Measurements from ENCODE around the gene STAC3.

The STAC3 gene

GRCh38 chr12:57203201-57203600 is 47.8 kb downstream of the STAC3 start:
- no peak for DNase-seq (ENCODE audit: low read depth)
- H3K4me3 ChIP-seq (ENCODE audit: control insufficient read depth, low read depth, low read length): no peak overlapping the region
- no peak for TF ChIP-seq CTCF (IDR thresholded peaks at IDR 0.05; ENCODE audit: control insufficient read depth, insufficient read depth, low read depth, low read length, missing control alignments)

DNA sequence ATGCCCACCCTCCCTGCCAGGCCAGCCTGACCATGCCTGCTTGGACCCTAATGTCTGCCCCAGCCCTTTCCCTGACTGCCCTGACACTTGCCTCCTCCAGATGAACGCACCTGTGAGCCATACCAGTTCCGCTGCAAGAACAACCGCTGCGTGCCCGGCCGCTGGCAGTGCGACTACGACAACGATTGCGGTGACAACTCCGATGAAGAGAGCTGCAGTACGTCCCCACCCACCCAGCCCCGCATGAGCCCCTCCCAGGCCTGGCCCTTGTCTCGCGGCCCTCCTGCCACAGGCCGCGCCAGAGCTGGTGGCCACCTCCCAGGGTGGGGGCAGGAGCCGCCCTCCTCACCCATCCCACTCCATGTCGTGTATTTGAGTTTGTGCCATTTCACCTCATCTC is 48.7 kb downstream of the STAC3 start:
- DNase-seq (ENCODE audit: low read depth): no peak
- no peak overlapping the region for H3K4me3 ChIP-seq (ENCODE audit: control insufficient read depth, low read depth, low read length)
- no peak for TF ChIP-seq CTCF (IDR thresholded peaks at IDR 0.05; ENCODE audit: control insufficient read depth, insufficient read depth, low read depth, low read length, missing control alignments)

GRCh38 chr12:57201631-57202030 is 49.4 kb downstream of the STAC3 start:
- no peak for TF ChIP-seq CTCF (IDR thresholded peaks at IDR 0.05; ENCODE audit: control insufficient read depth, insufficient read depth, low read depth, low read length, missing control alignments)
- H3K4me3 ChIP-seq (ENCODE audit: control insufficient read depth, low read depth, low read length): no peak overlapping the region
- DNase-seq (ENCODE audit: low read depth): no peak

GRCh38 chr12:57201219-57201618 is 49.8 kb downstream of the STAC3 start:
- H3K4me3 ChIP-seq (ENCODE audit: control insufficient read depth, low read depth, low read length): no peak overlapping the region
- TF ChIP-seq CTCF (IDR thresholded peaks at IDR 0.05; ENCODE audit: control insufficient read depth, insufficient read depth, low read depth, low read length, missing control alignments): no peak
- no peak for DNase-seq (ENCODE audit: low read depth)

DNA sequence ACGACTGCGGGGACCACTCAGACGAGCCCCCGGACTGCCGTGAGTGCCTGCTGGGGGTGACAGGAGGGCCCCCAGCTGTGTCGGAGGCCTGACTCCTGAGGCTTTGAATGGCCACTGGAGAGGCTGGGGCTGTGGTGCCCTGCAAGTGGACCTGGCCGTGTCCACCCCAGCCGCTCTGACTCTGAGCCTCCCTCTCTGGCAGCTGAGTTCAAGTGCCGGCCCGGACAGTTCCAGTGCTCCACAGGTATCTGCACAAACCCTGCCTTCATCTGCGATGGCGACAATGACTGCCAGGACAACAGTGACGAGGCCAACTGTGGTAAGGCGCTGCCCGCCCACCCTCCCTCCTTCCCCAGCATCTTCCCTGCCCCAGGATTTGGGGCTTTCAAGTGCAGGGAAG is 50.5 kb downstream of the STAC3 start:
- H3K4me3 ChIP-seq (ENCODE audit: control insufficient read depth, low read depth, low read length): no peak overlapping the region
- TF ChIP-seq CTCF (IDR thresholded peaks at IDR 0.05; ENCODE audit: control insufficient read depth, insufficient read depth, low read depth, low read length, missing control alignments): no peak

GRCh38 chr12:57199191-57199590 is 51.8 kb downstream of the STAC3 start:
- DNase-seq (ENCODE audit: low read depth): no peak
- no peak overlapping the region for H3K4me3 ChIP-seq (ENCODE audit: control insufficient read depth, low read depth, low read length)
- no peak for TF ChIP-seq CTCF (IDR thresholded peaks at IDR 0.05; ENCODE audit: control insufficient read depth, insufficient read depth, low read depth, low read length, missing control alignments)

More for the DNA sequence above, 50.5 kb downstream of the STAC3 start:
- DNase-seq (ENCODE audit: low read depth): no peak

GRCh38 chr12:57198329-57198728 is 52.7 kb downstream of the STAC3 start:
- no peak overlapping the region for H3K4me3 ChIP-seq (ENCODE audit: control insufficient read depth, low read depth, low read length)
- no peak for DNase-seq (ENCODE audit: low read depth)
- TF ChIP-seq CTCF (IDR thresholded peaks at IDR 0.05; ENCODE audit: control insufficient read depth, insufficient read depth, low read depth, low read length, missing control alignments): no peak
